Thyroid gland (tissue), 4 donors: ENCODE data around the gene EBF3.

Experiments used
- POLR2A ChIP-seq, 2 donors: fragments of 450-650 bp; IDR thresholded peaks; one replicate each; pipeline ENCODE4 v1.6.1; 2017; ENCODE audit warnings: antibody characterized with exemption in 2 of 2, mild to moderate bottlenecking in 2 of 2, moderate library complexity in 1 of 2
- TF ChIP-seq, protein P1 (sequence below), 6 experiments: fragments of 200-600 bp in 3 of 6; fragments of 450-650 bp in 3 of 6; sonication (generic) in 3 of 6; IDR thresholded peaks; one replicate each; pipeline ENCODE4 v1.5.1; 2016 to 2019; ENCODE audit warnings: antibody characterized with exemption in 6 of 6, mild to moderate bottlenecking in 2 of 6, inconsistent platforms in 1 of 6, moderate library complexity in 1 of 6

DNA sequence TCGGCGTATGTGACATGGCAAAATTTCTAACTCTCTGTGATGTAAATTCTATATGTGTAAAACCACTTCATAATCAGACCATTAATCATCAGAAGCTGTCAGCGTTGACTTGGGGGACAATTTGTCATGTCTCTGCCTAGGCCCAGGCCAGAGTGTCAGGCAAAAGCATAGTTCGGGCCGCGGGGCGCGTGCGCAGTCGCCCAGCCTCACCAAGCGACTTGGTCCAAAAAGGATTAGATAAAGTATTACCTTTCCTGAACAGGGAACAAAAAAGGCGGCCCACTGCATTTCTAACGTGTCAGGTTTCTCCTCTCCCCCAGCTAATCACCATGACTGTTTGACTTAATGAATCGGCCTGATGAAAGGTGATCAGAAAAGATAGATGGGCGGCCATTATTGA lies 114.2 kb downstream of the EBF3 start:
- TF ChIP-seq, protein P1, sequence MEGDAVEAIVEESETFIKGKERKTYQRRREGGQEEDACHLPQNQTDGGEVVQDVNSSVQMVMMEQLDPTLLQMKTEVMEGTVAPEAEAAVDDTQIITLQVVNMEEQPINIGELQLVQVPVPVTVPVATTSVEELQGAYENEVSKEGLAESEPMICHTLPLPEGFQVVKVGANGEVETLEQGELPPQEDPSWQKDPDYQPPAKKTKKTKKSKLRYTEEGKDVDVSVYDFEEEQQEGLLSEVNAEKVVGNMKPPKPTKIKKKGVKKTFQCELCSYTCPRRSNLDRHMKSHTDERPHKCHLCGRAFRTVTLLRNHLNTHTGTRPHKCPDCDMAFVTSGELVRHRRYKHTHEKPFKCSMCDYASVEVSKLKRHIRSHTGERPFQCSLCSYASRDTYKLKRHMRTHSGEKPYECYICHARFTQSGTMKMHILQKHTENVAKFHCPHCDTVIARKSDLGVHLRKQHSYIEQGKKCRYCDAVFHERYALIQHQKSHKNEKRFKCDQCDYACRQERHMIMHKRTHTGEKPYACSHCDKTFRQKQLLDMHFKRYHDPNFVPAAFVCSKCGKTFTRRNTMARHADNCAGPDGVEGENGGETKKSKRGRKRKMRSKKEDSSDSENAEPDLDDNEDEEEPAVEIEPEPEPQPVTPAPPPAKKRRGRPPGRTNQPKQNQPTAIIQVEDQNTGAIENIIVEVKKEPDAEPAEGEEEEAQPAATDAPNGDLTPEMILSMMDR (IDR thresholded peaks at IDR 0.05): no peak
- no peak for TF ChIP-seq POLR2A (IDR thresholded peaks at IDR 0.05)
